Measurements from ENCODE around the gene SLC25A19.
"Not testable (repeated sequence)": the region's sequence is repeated elsewhere in the genome, so short reads cannot be mapped to it uniquely, and the experiment has no call there.

Gene SLC25A19

GRCh38 chr17:75307957-75308731, 18.9 kb upstream of the SLC25A19 start:
- in situ Hi-C loops (cut with HindIII; ENCODE audit: low sequenced_read_pairs): no loop called here

- in situ Hi-C loops (cut with HindIII; ENCODE audit: low sequenced_read_pairs): no loop called here
These were observed 12.4 kb upstream of the SLC25A19 start for GRCh38 chr17:75301502-75302206.

GRCh38 chr17:75301049-75301448, 11.8 kb upstream of the SLC25A19 start:
- in situ Hi-C loops (cut with HindIII; ENCODE audit: low sequenced_read_pairs): no loop called here

GRCh38 chr17:75300280-75300679, 11.0 kb upstream of the SLC25A19 start:
- in situ Hi-C loops (cut with HindIII; ENCODE audit: low sequenced_read_pairs): no loop called here

- in situ Hi-C loops (cut with HindIII; ENCODE audit: low sequenced_read_pairs): no loop called here
These were observed 6.2 kb upstream of the SLC25A19 start for GRCh38 chr17:75295201-75296158.

GRCh38 chr17:75292810-75293448, 3.7 kb upstream of the SLC25A19 start:
- in situ Hi-C loops (cut with HindIII; ENCODE audit: low sequenced_read_pairs): not testable (repeated sequence)

- in situ Hi-C loops (cut with HindIII; ENCODE audit: low sequenced_read_pairs): no loop called here
These were observed 652 bp upstream of the SLC25A19 start for GRCh38 chr17:75289832-75290337.

- in situ Hi-C loops (cut with HindIII; ENCODE audit: low sequenced_read_pairs): no loop called here
These were observed 491 bp downstream of the SLC25A19 start for GRCh38 chr17:75288770-75289114.

GRCh38 chr17:75288359-75288758, 874 bp downstream of the SLC25A19 start:
- in situ Hi-C loops (cut with HindIII; ENCODE audit: low sequenced_read_pairs): no loop called here

GRCh38 chr17:75287221-75287620, 2.0 kb downstream of the SLC25A19 start:
- in situ Hi-C loops (cut with HindIII; ENCODE audit: low sequenced_read_pairs): no loop called here

GRCh38 chr17:75285123-75285522, 4.1 kb downstream of the SLC25A19 start:
- in situ Hi-C loops (cut with HindIII; ENCODE audit: low sequenced_read_pairs): no loop called here

GRCh38 chr17:75280189-75280588, 9.0 kb downstream of the SLC25A19 start:
- in situ Hi-C loops (cut with HindIII; ENCODE audit: low sequenced_read_pairs): not testable (repeated sequence)

- in situ Hi-C loops (cut with HindIII; ENCODE audit: low sequenced_read_pairs): no loop called here
These were observed 11.6 kb downstream of the SLC25A19 start for GRCh38 chr17:75277664-75278071.

GRCh38 chr17:75273977-75274708, 15.1 kb downstream of the SLC25A19 start:
- in situ Hi-C loops (cut with HindIII; ENCODE audit: low sequenced_read_pairs): no loop called here

GRCh38 chr17:75272848-75273184, 16.4 kb downstream of the SLC25A19 start:
- in situ Hi-C loops (cut with HindIII; ENCODE audit: low sequenced_read_pairs): no loop called here

- in situ Hi-C loops (cut with HindIII; ENCODE audit: low sequenced_read_pairs): no loop called here
These were observed 17.0 kb downstream of the SLC25A19 start for GRCh38 chr17:75271955-75272847.

- in situ Hi-C loops (cut with HindIII; ENCODE audit: low sequenced_read_pairs): no loop called here
These were observed 17.8 kb downstream of the SLC25A19 start for GRCh38 chr17:75271233-75271954.

- in situ Hi-C loops (cut with HindIII; ENCODE audit: low sequenced_read_pairs): no loop called here
These were observed 18.3 kb downstream of the SLC25A19 start, which contains the start of gene MIF4GD for GRCh38 chr17:75270966-75271232. MIF4GD (minus strand) TSS chr17:75271231; CDS start chr17:75270195, 1,036 bp downstream.
